T-helper 1 cell treated with Interleukin-12 subunit alpha and Interleukin-12 subunit beta and Interleukin-4 antibody, amounts not matched to agents 30 μg/mL and 1 μg/mL, for 36 hours (primary cell): ENCODE measurements around the gene KDM4D.
"Not testable (repeated sequence)": the region's sequence is repeated elsewhere in the genome, so short reads cannot be mapped to it uniquely, and the experiment has no call there.

Experiments
- H3K27ac Mint-ChIP-seq: one replicate; pipeline ENCODE4 v1.8.0; 2021; ENCODE audit warnings: mild to moderate bottlenecking, mixed read lengths
- H3K27me3 Mint-ChIP-seq: one replicate; pipeline ENCODE4 v1.8.0; 2021; ENCODE audit warnings: low read depth, mixed read lengths
- H3K36me3 Mint-ChIP-seq: one replicate; pipeline ENCODE4 v1.8.0; 2021; ENCODE audit warnings: low read depth, mixed read lengths
- H3K4me1 Mint-ChIP-seq: one replicate; pipeline ENCODE4 v1.8.0; 2021; ENCODE audit warnings: low read depth, mixed read lengths
- H3K4me3 Mint-ChIP-seq: one replicate; pipeline ENCODE4 v1.8.0; 2021; ENCODE audit warnings: mild to moderate bottlenecking, moderate library complexity, mixed read lengths
- H3K9me3 Mint-ChIP-seq: one replicate; pipeline ENCODE4 v1.8.0; 2021; ENCODE audit warnings: mixed read lengths

The KDM4D gene

DNA sequence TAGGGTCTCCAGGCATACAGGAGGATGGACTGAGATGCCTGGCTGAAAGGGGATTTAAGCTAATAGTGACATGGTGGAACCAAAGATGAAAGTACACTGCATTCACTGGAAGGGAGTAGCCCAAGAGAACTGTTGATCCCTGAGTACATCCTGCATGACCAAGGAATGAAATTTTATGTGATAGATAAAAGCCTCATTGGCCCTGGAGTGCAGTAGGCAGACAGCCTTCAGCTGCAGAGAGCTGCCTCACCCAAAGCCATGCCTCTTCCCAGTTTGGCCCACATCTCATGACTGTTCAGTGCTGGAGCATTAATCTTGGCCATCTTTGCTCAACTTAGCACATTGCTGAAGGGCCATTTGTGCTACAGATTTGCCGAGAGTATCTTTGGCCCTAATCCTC, 59.5 kb downstream of the KDM4D start:
- no peaks in the 10 kb centered on the region for H3K4me1 Mint-ChIP-seq
- no peaks in the 10 kb centered on the region for H3K9me3 Mint-ChIP-seq
- H3K27me3 Mint-ChIP-seq, result peaks cover 34% of the 10 kb centered on the region
- no peak overlapping the region for H3K4me3 Mint-ChIP-seq
- no peaks in the 10 kb centered on the region for H3K36me3 Mint-ChIP-seq
- H3K27ac Mint-ChIP-seq, result no peak overlapping the region

DNA sequence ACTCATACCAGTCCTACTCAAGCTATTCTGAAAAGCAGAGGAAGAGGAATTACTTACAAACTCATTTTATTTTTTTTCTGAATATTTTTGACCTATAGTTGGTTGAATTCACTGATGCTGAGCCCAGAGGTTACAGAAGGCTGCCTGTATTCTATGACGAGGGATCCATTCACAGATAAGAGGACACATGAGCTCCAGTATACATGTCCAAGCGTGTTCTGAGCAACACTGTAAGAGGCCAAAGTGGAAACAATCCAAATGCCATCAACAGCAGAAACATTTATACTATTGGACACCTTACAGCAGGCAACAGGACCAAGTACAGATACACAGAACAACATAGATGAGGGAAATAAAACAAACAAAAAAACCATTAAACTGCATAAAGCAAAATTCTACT, 61.8 kb downstream of the KDM4D start:
- Mint-ChIP-seq H3K4me1 (no peaks in the 10 kb centered on the region), H3K9me3 (no peaks in the 10 kb centered on the region), H3K27ac (no peak overlapping the region), H3K4me3 (no peak overlapping the region), H3K27me3 (peaks cover 44% of the 10 kb centered on the region), H3K36me3 (no peaks in the 10 kb centered on the region)

DNA sequence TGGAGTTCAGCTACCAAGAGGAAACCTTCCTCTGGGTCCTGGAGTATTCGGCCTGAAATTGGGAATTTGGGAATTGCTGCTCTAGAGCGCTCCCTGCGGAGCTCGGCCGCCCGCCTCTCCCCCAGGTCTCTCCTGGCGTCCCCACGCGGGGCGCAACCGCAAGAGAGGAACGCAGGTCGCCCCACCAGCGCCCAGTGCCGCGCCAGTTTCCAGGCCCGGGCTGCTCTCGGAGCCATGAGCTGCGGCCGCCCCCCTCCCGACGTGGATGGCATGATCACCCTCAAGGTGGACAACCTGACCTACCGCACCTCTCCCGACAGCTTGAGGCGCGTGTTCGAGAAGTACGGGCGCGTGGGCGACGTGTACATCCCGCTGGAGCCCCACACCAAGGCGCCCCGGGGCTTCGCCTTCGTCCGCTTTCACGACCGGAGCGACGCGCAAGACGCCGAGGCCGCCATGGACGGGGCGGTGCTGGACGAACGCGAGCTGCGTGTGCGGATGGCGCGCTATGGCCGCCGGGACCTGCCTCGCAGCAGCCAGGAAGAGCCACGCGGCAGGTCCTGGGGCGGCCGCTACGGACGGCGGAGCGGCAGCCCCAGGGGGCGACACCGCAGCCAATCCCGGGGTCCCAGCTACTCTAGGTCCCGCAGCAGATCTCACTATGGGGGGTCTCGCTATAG, 64.0 kb downstream of the KDM4D start:
- not testable (repeated sequence) for H3K9me3 Mint-ChIP-seq, H3K4me3 Mint-ChIP-seq, H3K36me3 Mint-ChIP-seq, H3K4me1 Mint-ChIP-seq, H3K27ac Mint-ChIP-seq
- H3K27me3 Mint-ChIP-seq, result peaks cover 49% of the 10 kb centered on the region

GRCh38 chr11:95042239-95042638, 68.7 kb downstream of the KDM4D start:
- no peaks in the 10 kb centered on the region for H3K36me3 Mint-ChIP-seq
- no peak overlapping the region for H3K27ac Mint-ChIP-seq
- H3K4me1 Mint-ChIP-seq, result no peaks in the 10 kb centered on the region
- H3K9me3 Mint-ChIP-seq, result no peaks in the 10 kb centered on the region
- no peak overlapping the region for H3K4me3 Mint-ChIP-seq
- peaks cover 53% of the 10 kb centered on the region for H3K27me3 Mint-ChIP-seq

DNA sequence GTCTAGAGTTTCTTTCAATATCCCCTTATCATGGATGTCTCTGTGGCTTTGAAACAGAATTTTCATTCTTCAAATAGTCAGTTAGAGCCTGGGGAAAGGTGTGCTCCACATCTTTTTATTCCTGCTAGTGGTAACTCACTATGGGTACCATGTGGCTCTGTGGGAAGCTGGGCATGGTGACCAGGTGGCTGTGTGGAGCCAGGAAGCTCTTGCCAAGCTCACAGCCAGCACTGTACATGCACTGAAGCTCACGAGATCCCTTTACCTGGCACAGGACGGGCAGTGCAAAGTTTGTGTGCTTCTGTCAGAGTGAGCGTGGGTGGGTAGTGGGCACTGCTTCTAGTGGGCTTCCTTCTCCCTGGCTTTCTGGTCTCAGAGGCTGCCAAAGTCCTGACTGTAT, 69.4 kb downstream of the KDM4D start:
- Mint-ChIP-seq H3K36me3 (no peaks in the 10 kb centered on the region), H3K9me3 (no peaks in the 10 kb centered on the region), H3K4me1 (no peaks in the 10 kb centered on the region), H3K27me3 (peaks cover 55% of the 10 kb centered on the region), H3K4me3 (no peak overlapping the region), H3K27ac (no peak overlapping the region)

- Mint-ChIP-seq H3K4me3 (no peak overlapping the region), H3K4me1 (no peaks in the 10 kb centered on the region), H3K9me3 (no peaks in the 10 kb centered on the region), H3K27me3 (peaks cover 60% of the 10 kb centered on the region), H3K36me3 (no peaks in the 10 kb centered on the region), H3K27ac (no peak overlapping the region)
Observed at GRCh38 chr11:95044010-95044409, 70.5 kb downstream of the KDM4D start.

GRCh38 chr11:95045812-95046211, 72.3 kb downstream of the KDM4D start:
- Mint-ChIP-seq H3K27ac (no peak overlapping the region), H3K27me3 (peaks cover 58% of the 10 kb centered on the region), H3K9me3 (no peaks in the 10 kb centered on the region), H3K36me3 (no peaks in the 10 kb centered on the region), H3K4me1 (no peaks in the 10 kb centered on the region), H3K4me3 (no peak overlapping the region)
